ENCODE measurements around the gene SCD5.

SCD5 gene

GRCh38 chr4:82726596-82726995 is 72.0 kb downstream of the SCD5 start:
- Histone ChIP-seq H3K27ac (ENCODE audit: low read length) (no peak overlapping the region), H3K9me3 (ENCODE audit: control insufficient read depth, insufficient read depth, low read length) (no peaks in the 10 kb centered on the region), H3K27me3 (ENCODE audit: control insufficient read depth, insufficient read depth, low read length) (no peaks in the 10 kb centered on the region), H3K4me1 (ENCODE audit: control insufficient read depth, insufficient read depth, low read length) (no peaks in the 10 kb centered on the region), H3K4me3 (ENCODE audit: low read length) (no peak overlapping the region), H3K36me3 (ENCODE audit: control insufficient read depth, insufficient read depth, low read length) (no peaks in the 10 kb centered on the region)
- DNase-seq (ENCODE audit: low read depth, low spot score), result no peak
- 89% methylated on average over 1 of the region's 5 CpGs for WGBS (ENCODE audit: insufficient coverage, insufficient read length)

DNA sequence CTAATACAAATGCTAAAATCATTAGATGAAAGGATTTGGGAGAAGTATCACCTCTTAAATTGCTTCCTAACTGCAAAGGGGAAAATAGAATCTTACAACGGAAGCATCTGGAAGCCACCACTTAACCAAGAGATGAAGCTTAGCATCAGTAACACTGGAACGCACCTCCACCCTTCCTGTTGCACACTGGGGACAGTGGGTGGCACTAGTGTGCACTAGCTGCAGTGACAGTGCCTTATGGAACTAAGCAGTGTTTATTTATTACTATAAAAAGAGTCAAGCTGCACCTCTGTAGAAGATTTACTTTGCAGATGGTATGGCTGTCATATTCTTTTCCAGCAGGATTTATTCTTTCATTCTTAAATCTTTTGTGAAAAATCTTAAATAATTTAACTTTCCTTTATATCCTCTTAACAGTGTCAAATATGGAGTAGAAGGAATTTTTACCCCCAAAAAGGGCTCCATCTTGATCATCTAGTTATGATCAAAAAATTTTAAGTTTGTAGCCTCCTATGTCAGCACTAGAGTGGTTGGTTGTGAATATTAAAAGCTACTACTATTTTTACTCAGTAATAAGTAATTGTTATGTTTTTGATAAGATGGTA is 76.7 kb downstream of the SCD5 start:
- Histone ChIP-seq H3K27me3 (ENCODE audit: control insufficient read depth, insufficient read depth, low read length) (no peaks in the 10 kb centered on the region), H3K27ac (ENCODE audit: low read length) (no peak overlapping the region), H3K9me3 (ENCODE audit: control insufficient read depth, insufficient read depth, low read length) (no peaks in the 10 kb centered on the region), H3K36me3 (ENCODE audit: control insufficient read depth, insufficient read depth, low read length) (no peaks in the 10 kb centered on the region), H3K4me1 (ENCODE audit: control insufficient read depth, insufficient read depth, low read length) (no peaks in the 10 kb centered on the region), H3K4me3 (ENCODE audit: low read length) (no peak overlapping the region)
- DNase-seq (ENCODE audit: low read depth, low spot score), result no peak
- WGBS (ENCODE audit: insufficient coverage, insufficient read length), result no CpG with 5 or more reads among the region's 2 CpGs

DNA sequence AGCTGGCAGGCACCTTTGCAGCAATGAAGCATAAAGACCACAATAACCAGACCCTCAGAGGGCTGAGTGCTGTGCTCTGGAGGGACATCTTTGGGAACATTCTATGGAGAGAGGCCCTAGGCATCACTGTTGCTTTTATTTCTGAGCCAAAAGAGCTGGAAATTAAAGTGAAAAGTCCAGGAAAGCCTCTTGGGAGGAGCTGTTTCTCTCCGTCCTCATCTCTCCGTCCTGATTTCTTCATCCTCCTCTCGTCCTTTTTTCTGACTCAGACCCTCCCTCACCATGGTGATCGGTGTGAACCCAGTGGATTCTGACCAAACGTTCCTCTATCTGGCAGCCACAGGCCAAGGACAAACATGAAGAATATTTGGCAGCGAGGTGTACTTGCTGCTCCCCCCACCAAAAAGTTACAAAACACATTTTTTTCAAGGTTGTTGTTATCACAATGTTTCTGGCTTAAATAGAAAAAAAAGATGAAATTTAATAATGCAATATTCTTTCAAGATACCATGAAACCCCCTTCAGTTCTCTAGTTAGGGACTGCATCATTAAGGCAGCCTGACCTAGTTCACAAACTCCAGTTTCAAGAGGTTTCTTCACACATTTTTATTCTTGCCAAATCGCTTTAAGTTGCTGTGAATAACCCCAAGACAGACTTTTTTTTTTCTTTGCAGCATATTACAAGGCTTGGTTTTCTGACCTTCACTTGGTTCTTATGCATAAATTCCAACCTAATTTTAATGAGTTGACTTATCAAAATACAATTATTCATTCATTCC is 80.2 kb downstream of the SCD5 start:
- no CpG with 5 or more reads among the region's 7 CpGs for WGBS (ENCODE audit: insufficient coverage, insufficient read length)
- Histone ChIP-seq H3K9me3 (ENCODE audit: control insufficient read depth, insufficient read depth, low read length) (no peaks in the 10 kb centered on the region), H3K4me1 (ENCODE audit: control insufficient read depth, insufficient read depth, low read length) (no peaks in the 10 kb centered on the region; the same call in 1 of the 2 replicates), H3K4me3 (ENCODE audit: low read length) (no peak overlapping the region), H3K27me3 (ENCODE audit: control insufficient read depth, insufficient read depth, low read length) (no peaks in the 10 kb centered on the region), H3K36me3 (ENCODE audit: control insufficient read depth, insufficient read depth, low read length) (no peaks in the 10 kb centered on the region), H3K27ac (ENCODE audit: low read length) (no peak overlapping the region)
- DNase-seq (ENCODE audit: low read depth, low spot score), result no peak

- H3K4me1 ChIP-seq (ENCODE audit: control insufficient read depth, insufficient read depth, low read length), result no peaks in the 10 kb centered on the region; the same call in 1 of the 2 replicates
- no peaks in the 10 kb centered on the region for H3K27me3 ChIP-seq (ENCODE audit: control insufficient read depth, insufficient read depth, low read length)
- no peak for DNase-seq (ENCODE audit: low read depth, low spot score)
- H3K9me3 ChIP-seq (ENCODE audit: control insufficient read depth, insufficient read depth, low read length), result no peaks in the 10 kb centered on the region
- H3K36me3 ChIP-seq (ENCODE audit: control insufficient read depth, insufficient read depth, low read length), result no peaks in the 10 kb centered on the region
- WGBS (ENCODE audit: insufficient coverage, insufficient read length), result no CpG with 5 or more reads among the region's 12 CpGs
- no peak overlapping the region for H3K27ac ChIP-seq (ENCODE audit: low read length)
- H3K4me3 ChIP-seq (ENCODE audit: low read length), result no peak overlapping the region
Observed at GRCh38 chr4:82715731-82716617, 82.6 kb downstream of the SCD5 start.

DNA sequence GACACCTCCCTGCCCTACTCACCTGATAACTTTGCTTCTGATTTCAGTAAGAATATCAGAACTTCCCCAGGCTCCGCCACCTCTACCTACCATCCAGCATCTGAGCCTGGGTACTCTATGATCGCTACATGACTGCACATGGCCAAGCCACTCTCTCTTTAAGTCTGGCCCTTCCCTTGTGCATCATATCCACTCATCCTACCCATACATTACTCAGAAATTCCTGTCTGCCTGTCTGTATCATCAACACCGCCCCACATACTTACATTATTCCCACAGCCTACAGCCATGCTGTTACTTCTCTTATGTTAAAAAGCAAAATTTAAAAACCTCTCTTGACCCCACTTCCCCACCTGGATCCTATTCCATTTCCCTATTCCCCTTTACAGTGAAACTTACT is 84.7 kb downstream of the SCD5 start:
- H3K27ac ChIP-seq (ENCODE audit: low read length), result no peak overlapping the region
- no peaks in the 10 kb centered on the region for H3K9me3 ChIP-seq (ENCODE audit: control insufficient read depth, insufficient read depth, low read length)
- H3K36me3 ChIP-seq (ENCODE audit: control insufficient read depth, insufficient read depth, low read length), result no peaks in the 10 kb centered on the region
- H3K4me3 ChIP-seq (ENCODE audit: low read length), result no peak overlapping the region
- no peaks in the 10 kb centered on the region; the same call in none of the 2 replicates for H3K4me1 ChIP-seq (ENCODE audit: control insufficient read depth, insufficient read depth, low read length)
- H3K27me3 ChIP-seq (ENCODE audit: control insufficient read depth, insufficient read depth, low read length), result no peaks in the 10 kb centered on the region
- 100% methylated on average over 1 of the region's 3 CpGs for WGBS (ENCODE audit: insufficient coverage, insufficient read length)
- no peak for DNase-seq (ENCODE audit: low read depth, low spot score)

GRCh38 chr4:82712561-82712960 is 86.0 kb downstream of the SCD5 start:
- Histone ChIP-seq H3K27ac (ENCODE audit: low read length) (no peak overlapping the region), H3K36me3 (ENCODE audit: control insufficient read depth, insufficient read depth, low read length) (no peaks in the 10 kb centered on the region), H3K4me3 (ENCODE audit: low read length) (no peak overlapping the region), H3K27me3 (ENCODE audit: control insufficient read depth, insufficient read depth, low read length) (no peaks in the 10 kb centered on the region; the same call in 1 of the 2 replicates), H3K4me1 (ENCODE audit: control insufficient read depth, insufficient read depth, low read length) (no peaks in the 10 kb centered on the region; the same call in none of the 2 replicates), H3K9me3 (ENCODE audit: control insufficient read depth, insufficient read depth, low read length) (no peaks in the 10 kb centered on the region)
- no CpG with 5 or more reads among the region's 5 CpGs for WGBS (ENCODE audit: insufficient coverage, insufficient read length)
- DNase-seq (ENCODE audit: low read depth, low spot score), result no peak

DNA sequence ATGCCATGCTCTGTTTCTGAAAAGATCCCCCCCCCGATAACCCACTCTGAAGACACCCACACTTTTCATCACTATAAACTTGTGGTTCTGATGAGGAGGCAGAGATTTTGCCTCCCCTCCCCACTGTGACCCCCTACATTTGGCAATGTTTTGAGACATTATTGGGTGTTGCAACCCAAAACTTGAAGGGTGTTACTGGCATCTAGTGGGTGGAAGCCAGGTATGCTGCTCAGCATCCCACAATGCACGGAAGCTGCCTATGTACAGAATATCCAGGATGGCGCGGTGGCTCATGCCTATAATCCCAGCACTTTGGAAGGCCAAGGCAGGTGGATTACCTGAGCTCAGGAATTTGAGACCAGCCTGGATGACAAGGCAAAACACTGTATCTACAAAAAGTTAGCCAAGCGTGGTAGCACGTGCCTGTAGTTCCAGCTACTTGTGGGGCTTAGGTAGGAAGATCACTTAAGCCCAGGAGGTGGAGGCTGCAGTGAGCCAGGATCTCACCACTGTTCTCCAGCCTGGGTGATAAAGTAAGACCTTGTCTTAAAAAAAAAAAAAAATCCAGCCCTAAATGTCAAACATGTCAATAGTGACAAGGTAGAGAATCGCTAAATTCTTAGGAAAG is 87.3 kb downstream of the SCD5 start:
- Histone ChIP-seq H3K9me3 (ENCODE audit: control insufficient read depth, insufficient read depth, low read length) (no peaks in the 10 kb centered on the region), H3K27me3 (ENCODE audit: control insufficient read depth, insufficient read depth, low read length) (no peaks in the 10 kb centered on the region; the same call in 1 of the 2 replicates), H3K36me3 (ENCODE audit: control insufficient read depth, insufficient read depth, low read length) (no peaks in the 10 kb centered on the region), H3K4me3 (ENCODE audit: low read length) (no peak overlapping the region), H3K27ac (ENCODE audit: low read length) (no peak overlapping the region), H3K4me1 (ENCODE audit: control insufficient read depth, insufficient read depth, low read length) (no peaks in the 10 kb centered on the region; the same call in none of the 2 replicates)
- DNase-seq (ENCODE audit: low read depth, low spot score), result no peak
- no CpG with 5 or more reads among the region's 7 CpGs for WGBS (ENCODE audit: insufficient coverage, insufficient read length)

GRCh38 chr4:82710197-82710929 is 88.2 kb downstream of the SCD5 start:
- DNase-seq (ENCODE audit: low read depth, low spot score), result no peak
- H3K27ac ChIP-seq (ENCODE audit: low read length), result no peak overlapping the region
- no peaks in the 10 kb centered on the region; the same call in 1 of the 2 replicates for H3K27me3 ChIP-seq (ENCODE audit: control insufficient read depth, insufficient read depth, low read length)
- H3K36me3 ChIP-seq (ENCODE audit: control insufficient read depth, insufficient read depth, low read length), result no peaks in the 10 kb centered on the region
- H3K4me3 ChIP-seq (ENCODE audit: low read length), result no peak overlapping the region
- WGBS (ENCODE audit: insufficient coverage, insufficient read length), result no CpG with 5 or more reads among the region's 4 CpGs
- no peaks in the 10 kb centered on the region; the same call in none of the 2 replicates for H3K4me1 ChIP-seq (ENCODE audit: control insufficient read depth, insufficient read depth, low read length)
- H3K9me3 ChIP-seq (ENCODE audit: control insufficient read depth, insufficient read depth, low read length), result no peaks in the 10 kb centered on the region

DNA sequence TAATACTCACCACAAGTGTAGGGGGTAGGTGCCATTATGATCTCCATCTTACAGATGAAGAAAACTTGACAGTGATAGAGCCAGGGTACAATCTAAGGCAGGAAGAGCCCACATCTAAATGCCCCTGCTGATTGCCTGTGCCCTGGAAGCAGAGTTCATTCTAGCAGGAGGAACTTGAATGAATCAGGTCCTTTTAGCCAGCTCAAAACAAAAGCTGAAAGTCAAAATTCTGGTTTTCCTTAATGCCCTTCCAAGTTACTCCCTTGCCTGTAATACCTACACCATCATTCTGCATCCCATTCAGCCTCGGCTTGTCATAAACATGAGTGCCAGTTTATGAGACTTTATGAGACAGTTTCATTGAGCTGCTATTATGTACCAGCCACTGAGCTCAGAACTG is 89.6 kb downstream of the SCD5 start:
- no peaks in the 10 kb centered on the region for H3K36me3 ChIP-seq (ENCODE audit: control insufficient read depth, insufficient read depth, low read length)
- WGBS (ENCODE audit: insufficient coverage, insufficient read length), result no CpG with 5 or more reads among the region's 1 CpG
- H3K27me3 ChIP-seq (ENCODE audit: control insufficient read depth, insufficient read depth, low read length), result no peaks in the 10 kb centered on the region; the same call in 1 of the 2 replicates
- H3K9me3 ChIP-seq (ENCODE audit: control insufficient read depth, insufficient read depth, low read length), result no peaks in the 10 kb centered on the region
- H3K4me1 ChIP-seq (ENCODE audit: control insufficient read depth, insufficient read depth, low read length), result no peaks in the 10 kb centered on the region; the same call in 1 of the 2 replicates
- no peak overlapping the region for H3K4me3 ChIP-seq (ENCODE audit: low read length)
- H3K27ac ChIP-seq (ENCODE audit: low read length), result no peak overlapping the region
- no peak for DNase-seq (ENCODE audit: low read depth, low spot score)
